SK-N-SH (cell line): Measurements from ENCODE around the gene KIRREL1. TPM values are rescaled to one million over a fixed set of nuclear protein-coding genes. Genes with fewer than 3 reads are reported as not detected.
A peak's percentile ranks its signal among the peaks of the same experiment; 100 is the strongest.

Experiments
- CTCF ChIA-PET: fragments of 300-600, 350-600 bp; formaldehyde crosslinking; extraction: SDS; loops from one replicate; lab custom pipeline; 2021; lab: Yijun Ruan, JAX
- POLR2A ChIA-PET: fragments of 350-600 bp; sonication (Branson Sonifier 250); formaldehyde crosslinking; extraction: SDS; loops from one replicate; lab custom pipeline; 2020; ENCODE audit warnings: antibody characterized with exemption, inconsistent platforms; lab: Yijun Ruan, JAX
- DNase-seq: peaks from one replicate; pipeline ENCODE4 v3.0.0; 2012
- H2AFZ ChIP-seq: fragments of 200-600 bp; sonication (generic); 2 replicates; pipeline ENCODE4 v1.8.1; 2016; ENCODE audit warnings: antibody characterized with exemption, mild to moderate bottlenecking, low read depth
- H3F3A ChIP-seq: fragments of 200-600 bp; sonication (generic); replicated peaks from 2 replicates; pipeline ENCODE3; 2016; ENCODE audit warnings: antibody characterized with exemption, mild to moderate bottlenecking; ENCODE audit not compliant: insufficient read depth
- H3K27ac ChIP-seq, 2 experiments: fragments of 200-500 bp in 1 of 2; fragments of 200-600 bp in 1 of 2; sonication (Bioruptor generic) in 1 of 2; sonication (generic), shearing (Covaris generic) in 1 of 2; 2 replicates each; pipeline versions ENCODE4 v1.5.1 to v1.6.1; 2014 to 2016; ENCODE audit warnings: low read depth in 2 of 2, inconsistent platforms in 1 of 2, low read length in 1 of 2, mild to moderate bottlenecking in 1 of 2, mixed read lengths in 1 of 2
- H3K27me3 ChIP-seq: fragments of 200-600 bp; sonication (generic), shearing (Covaris generic); 2 replicates; pipeline ENCODE4 v1.6.1; 2016; ENCODE audit warnings: mixed run types; ENCODE audit not compliant: insufficient read depth
- H3K36me3 ChIP-seq, 2 experiments: fragments of 200-500 bp in 1 of 2; fragments of 200-600 bp in 1 of 2; sonication (Bioruptor generic) in 1 of 2; sonication (generic) in 1 of 2; replicated peaks in 1 of 2; 2 replicates each; pipeline versions ENCODE3 to v1.5.1; 2014 to 2016; ENCODE audit warnings: low read length in 1 of 2, mild to moderate bottlenecking in 1 of 2; ENCODE audit not compliant: insufficient read depth in 2 of 2, control insufficient read depth in 1 of 2
- H3K4me1 ChIP-seq, 2 experiments: fragments of 200-500 bp in 1 of 2; fragments of 200-600 bp in 1 of 2; sonication (Bioruptor generic) in 1 of 2; sonication (generic), shearing (Covaris generic) in 1 of 2; 2 replicates each; pipeline versions ENCODE4 v1.5.1 to v1.6.1; 2014 to 2016; ENCODE audit warnings: low read depth in 1 of 2, low read length in 1 of 2, mixed run types in 1 of 2; ENCODE audit not compliant: insufficient read depth in 2 of 2, control insufficient read depth in 1 of 2
- H3K4me2 ChIP-seq: fragments of 200-600 bp; sonication (generic), shearing (Covaris generic); 2 replicates; pipeline ENCODE4 v1.6.1; 2017; ENCODE audit warnings: mixed run types
- H3K4me3 ChIP-seq, 2 experiments: fragments of 200-500 bp in 1 of 2; fragments of 200-600 bp in 1 of 2; sonication (Bioruptor generic) in 1 of 2; sonication (generic), shearing (Covaris generic) in 1 of 2; 2 replicates each; pipeline versions ENCODE4 v1.5.1 to v1.8.1; 2014 to 2016; ENCODE audit warnings: low read depth in 2 of 2, inconsistent platforms in 1 of 2, low read length in 1 of 2, mild to moderate bottlenecking in 1 of 2, mixed read lengths in 1 of 2, moderate library complexity in 1 of 2
- H3K79me2 ChIP-seq: fragments of 200-600 bp; sonication (generic); 2 replicates; pipeline ENCODE4 v1.8.1; 2017; ENCODE audit warnings: mild to moderate bottlenecking; ENCODE audit not compliant: insufficient read depth
- H3K9ac ChIP-seq: fragments of 200-600 bp; sonication (generic); 2 replicates; pipeline ENCODE4 v1.6.1; 2017; ENCODE audit warnings: mixed run types
- H3K9me2 ChIP-seq: fragments of 200-600 bp; sonication (generic); 2 replicates; pipeline ENCODE4 v1.6.1; 2017; ENCODE audit warnings: mixed run types
- H3K9me3 ChIP-seq: fragments of 200-600 bp; sonication (generic); 2 replicates; pipeline ENCODE4 v1.6.1; 2017; ENCODE audit warnings: mixed run types, mild to moderate bottlenecking, moderate library complexity
- H4K20me1 ChIP-seq: fragments of 200-600 bp; sonication (generic); 2 replicates; pipeline ENCODE4 v1.6.1; 2017; ENCODE audit warnings: mild to moderate bottlenecking, mixed run types; ENCODE audit not compliant: insufficient read depth
- CHD2 ChIP-seq: fragments of 150-350 bp; IDR thresholded peaks from 2 replicates; pipeline ENCODE4 v1.6.1; 2018; ENCODE audit warnings: low read length; ENCODE audit not compliant: partially characterized antibody
- EZH2phosphoT487 ChIP-seq: fragments of 200-600 bp; sonication (generic); IDR thresholded peaks from 2 replicates; pipeline ENCODE4 v1.6.1; 2017; ENCODE audit warnings: low read depth, mixed run types, mild to moderate bottlenecking, antibody characterized with exemption, moderate library complexity, borderline replicate concordance
- FOSL2 ChIP-seq: IDR thresholded peaks from 2 replicates; pipeline ENCODE4 v1.4.0; 2012; ENCODE audit warnings: low read depth, mild to moderate bottlenecking, moderate library complexity, borderline replicate concordance
- FOXJ3 ChIP-seq: sonication (generic); formaldehyde crosslinking; IDR thresholded peaks from 2 replicates; pipeline ENCODE4 v1.5.1; 2020; ENCODE audit warnings: mild to moderate bottlenecking, missing genetic modification reagents
- FOXM1 ChIP-seq: IDR thresholded peaks from 2 replicates; pipeline ENCODE4 v1.4.0; 2012; ENCODE audit warnings: low read depth, mild to moderate bottlenecking
- IRF3 ChIP-seq: fragments of 150-350 bp; IDR thresholded peaks from 2 replicates; pipeline ENCODE4 v1.6.1; 2016; ENCODE audit warnings: mild to moderate bottlenecking, low read depth, low read length
- MAX ChIP-seq: IDR thresholded peaks from 2 replicates; pipeline ENCODE4 v1.4.0; 2012; ENCODE audit warnings: low read depth
- MEF2A ChIP-seq: IDR thresholded peaks from 2 replicates; pipeline ENCODE4 v1.4.0; 2012; ENCODE audit warnings: low read depth, borderline replicate concordance
- NFIC ChIP-seq: IDR thresholded peaks from 2 replicates; pipeline ENCODE4 v1.4.0; 2012; ENCODE audit warnings: borderline replicate concordance
- POLR2AphosphoS5 ChIP-seq: IDR thresholded peaks from 2 replicates; pipeline ENCODE4 v1.6.1; 2012; ENCODE audit warnings: low read depth, low read length
- RAD21 ChIP-seq: IDR thresholded peaks from 2 replicates; pipeline ENCODE4 v1.6.1; 2012; ENCODE audit warnings: mild to moderate bottlenecking, low read length
- REST ChIP-seq: IDR thresholded peaks from 2 replicates; pipeline ENCODE4 v1.6.1; 2012; ENCODE audit warnings: mild to moderate bottlenecking, low read depth, low read length, moderate library complexity
- RFX5 ChIP-seq: IDR thresholded peaks from 2 replicates; pipeline ENCODE4 v1.6.1; 2012; ENCODE audit warnings: mild to moderate bottlenecking, improper control_type of control experiment, low read length
- SMC3 ChIP-seq: IDR thresholded peaks from 2 replicates; pipeline ENCODE4 v1.6.1; 2012; ENCODE audit warnings: low read depth, low read length, improper control_type of control experiment
- TEAD4 ChIP-seq: IDR thresholded peaks from 2 replicates; pipeline ENCODE4 v1.4.0; 2012; ENCODE audit warnings: mild to moderate bottlenecking, borderline replicate concordance; ENCODE audit not compliant: insufficient read depth
- USF1 ChIP-seq: IDR thresholded peaks from 2 replicates; pipeline ENCODE4 v1.4.0; 2012; ENCODE audit warnings: low read depth, borderline replicate concordance
- USF2 ChIP-seq: fragments of 150-350 bp; IDR thresholded peaks from 2 replicates; pipeline ENCODE4 v1.6.1; 2017; ENCODE audit warnings: antibody characterized with exemption, low read length, low read depth, borderline replicate concordance
- ZBTB33 ChIP-seq: IDR thresholded peaks from 2 replicates; pipeline ENCODE4 v1.4.0; 2012; ENCODE audit warnings: low read depth, borderline replicate concordance
- WGBS: methylation state at CpG from one replicate; pipeline ENCODE4 v1.1.6; 2017; ENCODE audit warnings: low lambda C conversion rate; 5-methylcytosine and 5-hydroxymethylcytosine counted together
- polyA plus RNA-seq, 3 experiments: library from polyadenylated mRNA; depleted of rRNA; stranded (reverse); fragments of >200 nt; gene quantifications; 2 replicates each; pipeline ENCODE4 v1.2.3, GENCODE V29; 2012

KIRREL1 gene
- polyA plus RNA-seq, 1 of the 3 experiments (the other 2 are of a cell fraction), result 47.8 TPM

GRCh38 chr1:158124999-158125398 is 131.6 kb downstream of the KIRREL1 start (continued):
- TF ChIP-seq ZBTB33 (no peak), USF1 (no peak), CHD2 (peak; percentile 30), POLR2AphosphoS5 (no peak), NFIC (no peak), RFX5 (no peak), USF2 (no peak), TEAD4 (no peak), FOXM1 (no peak), RAD21 (peak; percentile 96)

- Histone ChIP-seq H3K9ac (no peak overlapping the region), H3K9me3 (no peaks in the 10 kb centered on the region), H3K36me3 (no peaks in the 10 kb centered on the region), H3K27me3 (peaks cover 29% of the 10 kb centered on the region), H3K27ac (no peak overlapping the region), H3F3A (no peaks in the 10 kb centered on the region), H3K4me1 (no peaks in the 10 kb centered on the region), H3K9me2 (no peaks in the 10 kb centered on the region), H3K79me2 (no peaks in the 10 kb centered on the region), H3K4me2 (no peak overlapping the region), H4K20me1 (no peaks in the 10 kb centered on the region), H2AFZ (no peak overlapping the region), H3K4me3 (no peak overlapping the region)
- CTCF ChIA-PET, result interaction anchor here (0.9 to 3.1 kb wide), 3 partner anchors 13 to 164 kb away, joined by 5 to 48 read pairs (median 20); no protein-coding TSS in a partner anchor
- 9% methylated on average over 2 of the region's 2 CpGs for WGBS
- POLR2A ChIA-PET, result no interaction called here
- DNase-seq, result no peak
- no peak for TF ChIP-seq POLR2AphosphoS5
- TF ChIP-seq FOXJ3 (CRISPR knock-in tag), result no peak
- no peak for TF ChIP-seq EZH2phosphoT487
- TF ChIP-seq NFIC, result no peak
- no peak for TF ChIP-seq MAX
- TF ChIP-seq IRF3, result no peak
- no peak for TF ChIP-seq SMC3
- no peak for TF ChIP-seq USF1
- TF ChIP-seq MEF2A, result no peak
- TF ChIP-seq REST, result no peak
- no peak for TF ChIP-seq FOSL2
- TF ChIP-seq USF2, result no peak
Measured at GRCh38 chr1:158126425-158126824, 133.0 kb downstream of the KIRREL1 start.
